Kidney (tissue), 14 donors: ENCODE results near the gene KNDC1. TPM values are rescaled to one million over a fixed set of nuclear protein-coding genes. Genes with fewer than 3 reads are reported as not detected.

Experiments used
- DNase-seq, 5 donors: peaks; one replicate each; pipeline ENCODE4 v3.0.0-alpha.2; 2013 to 2020
- FAIRE-seq: peaks from 2 replicates; lab custom pipeline; 2012; peaks lifted over from hg19 to GRCh38; lab: Jason Lieb, UNC
- H3K27ac ChIP-seq, 2 donors: one replicate each; pipeline ENCODE4 v1.7.0; 2013; ENCODE audit warnings: low read depth in 2 of 2, low read length in 2 of 2, inconsistent platforms in 1 of 2
- H3K27me3 ChIP-seq: one replicate; pipeline ENCODE4 v1.7.1; 2013; ENCODE audit warnings: low read length, inconsistent platforms; ENCODE audit not compliant: control insufficient read depth, insufficient read depth
- H3K36me3 ChIP-seq, 3 donors: one replicate each; pipeline versions ENCODE4 v1.7.0 to v1.7.1; 2013; ENCODE audit warnings: low read length in 3 of 3, control low read depth in 1 of 3, inconsistent platforms in 1 of 3; ENCODE audit not compliant: insufficient read depth in 3 of 3, control insufficient read depth in 2 of 3
- H3K4me1 ChIP-seq, 3 donors: one replicate each; pipeline versions ENCODE4 v1.7.0 to v1.7.1; 2013; ENCODE audit warnings: low read length in 3 of 3, inconsistent platforms in 1 of 3, low read depth in 1 of 3; ENCODE audit not compliant: control insufficient read depth in 2 of 3, insufficient read depth in 2 of 3
- H3K4me3 ChIP-seq, 3 donors: one replicate each; pipeline versions ENCODE4 v1.7.0 to v1.8.1; 2013; ENCODE audit warnings: low read length in 3 of 3, control low read depth in 1 of 3, inconsistent platforms in 1 of 3
- H3K9ac ChIP-seq, 3 donors: one replicate each; pipeline versions ENCODE4 v1.7.0 to v1.7.1; 2013; ENCODE audit warnings: low read length in 3 of 3, control low read depth in 1 of 3, inconsistent platforms in 1 of 3
- H3K9me3 ChIP-seq, 3 donors: one replicate each; pipeline versions ENCODE4 v1.7.0 to v1.7.1; 2013; ENCODE audit warnings: low read length in 3 of 3, control low read depth in 1 of 3, inconsistent platforms in 1 of 3; ENCODE audit not compliant: control insufficient read depth in 2 of 3, insufficient read depth in 1 of 3
- CTCF ChIP-seq: IDR thresholded peaks from 3 replicates; pipeline ENCODE4 v1.5.1; 2012; ENCODE audit warnings: mild to moderate bottlenecking, moderate library complexity, borderline replicate concordance; ENCODE audit not compliant: insufficient read depth; ENCODE audit errors: extremely low read depth
- intact Hi-C: fragments of 100-400 bp; cut with DNase I; formaldehyde crosslinking; loops from one replicate; pipeline ENCODE4 v1.11.1; 2022
- polyA plus RNA-seq: library from polyadenylated mRNA; stranded (reverse); fragments of 350-450 nt; fragmentation: Illumina TruSeq; extraction: RNeasy Lipid Tissue Mini Kit (QIAGEN cat#74804); gene quantifications from one replicate; pipeline ENCODE4 v1.2.3, GENCODE V29; 2014; ENCODE audit warnings: low read depth, low replicate concordance; ENCODE audit not compliant: insufficient read depth
- total RNA-seq: library from RNA; stranded (reverse); fragmentation: NEBNext Ultra II Directional; extraction: Animal tissue kit (Norgen Biotek cat#: 25700); gene quantifications from one replicate; pipeline ENCODE4 v1.2.1, GENCODE V29; 2021
- donor health status: control.
- donor health status: control.
- donor health status: control.
- donor health status: control.
- donor health status: control.
- donor health status: DM: yes; HTN: yes; CAD: no.
- donor health status: Normal renal cell carcinoma (clear cell type).

Gene KNDC1
- total and polyA plus RNA-seq, 2 donors from 2014 or later, result 0.43 to 8.7 TPM

DNA sequence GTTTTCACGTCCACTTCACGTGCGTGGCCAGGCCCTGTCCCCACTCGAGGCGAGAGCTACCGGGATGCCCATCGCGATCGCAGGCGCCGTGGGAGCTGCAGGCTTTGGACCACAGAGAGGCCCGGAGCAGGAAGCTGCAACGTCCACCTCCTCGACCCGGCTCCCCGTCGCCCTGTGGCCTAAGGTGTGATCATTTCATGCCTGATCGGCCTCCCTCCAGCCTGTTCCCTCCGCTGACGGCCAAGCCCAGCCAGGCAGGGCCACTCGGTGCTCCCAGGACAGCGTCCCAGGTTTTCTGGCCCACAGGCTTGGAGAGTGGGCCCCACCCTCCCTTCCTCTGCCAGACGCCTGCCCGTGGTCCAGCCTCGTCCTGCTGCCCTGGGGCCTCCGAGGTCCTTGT lies 19.6 kb downstream of the KNDC1 start:
- Histone ChIP-seq H3K27ac (no peak overlapping the region), H3K4me3 (no peak overlapping the region), H3K36me3 (peaks cover 0 to 11% (median 0%) of the 10 kb centered on the region in 3 donors), H3K4me1 (no peaks in the 10 kb centered on the region), H3K9me3 (peaks cover 0 to 8% (median 0%) of the 10 kb centered on the region in 3 donors), H3K27me3 (peaks cover 2% of the 10 kb centered on the region), H3K9ac (no peak overlapping the region)
- FAIRE-seq (no peak), DNase-seq (peak in 4 of 5 donors; percentile 36 to 68 (median 46))
- no peak for TF ChIP-seq CTCF
- intact Hi-C loops, result no loop called here

- Histone ChIP-seq H3K4me3 (no peak overlapping the region), H3K27me3 (peaks cover 2% of the 10 kb centered on the region), H3K9me3 (peaks cover 0 to 8% (median 0%) of the 10 kb centered on the region in 3 donors), H3K4me1 (no peaks in the 10 kb centered on the region), H3K36me3 (peaks cover 0 to 11% (median 0%) of the 10 kb centered on the region in 3 donors), H3K9ac (no peak overlapping the region), H3K27ac (no peak overlapping the region)
- intact Hi-C loops, result no loop called here
- peak in 1 of 5 donors; percentile 19 for DNase-seq
- TF ChIP-seq CTCF, result no peak
- FAIRE-seq, result no peak
Observed at GRCh38 chr10:133180192-133180964, 20.4 kb downstream of the KNDC1 start.

- FAIRE-seq (no peak), DNase-seq (peak in 2 of 5 donors; percentile 40 to 58)
- H3K27ac ChIP-seq, result no peak overlapping the region
- peaks cover 2% of the 10 kb centered on the region for H3K27me3 ChIP-seq
- no peak overlapping the region for H3K4me3 ChIP-seq
- peaks cover 0 to 11% (median 0%) of the 10 kb centered on the region in 3 donors for H3K36me3 ChIP-seq
- TF ChIP-seq CTCF, result no peak
- no peaks in the 10 kb centered on the region for H3K4me1 ChIP-seq
- H3K9ac ChIP-seq, result no peak overlapping the region
- intact Hi-C loops, result no loop called here
- peaks cover 0 to 8% (median 0%) of the 10 kb centered on the region in 3 donors for H3K9me3 ChIP-seq
Observed at GRCh38 chr10:133180965-133181639, 21.1 kb downstream of the KNDC1 start.
